Panc1 (cell line): ENCODE measurements around the gene PCDHA6. TPM values are rescaled to one million over a fixed set of nuclear protein-coding genes. Genes with fewer than 3 reads are reported as not detected.
"Not testable (repeated sequence)": the region's sequence is repeated elsewhere in the genome, so short reads cannot be mapped to it uniquely, and the experiment has no call there.

Source experiments
- ATAC-seq: fragments of 200-7000 bp; cut with Tn5 transposase; 2 replicates; pipeline ENCODE4 v1.9.1; 2020; ENCODE audit warnings: mild to moderate bottlenecking, moderate library complexity
- BruUV-seq: library from RNA; stranded (reverse); fragments of 400-500 nt; replicated peaks from 2 replicates; lab custom pipeline; 2021; lab: Mats Ljungman, UMichigan
- CTCF ChIA-PET: fragments of 300-600 bp; sonication (Branson Sonifier 250); formaldehyde crosslinking; loops from one replicate; lab custom pipeline; 2022; ENCODE audit warnings: antibody characterized with exemption; lab: Charles Lee
- POLR2A ChIA-PET: fragments of 300-600 bp; sonication (Branson Sonifier 250); formaldehyde crosslinking; loops from one replicate; lab custom pipeline; 2022; ENCODE audit warnings: antibody characterized with exemption; lab: Charles Lee
- DNase-seq: peaks from one replicate; pipeline ENCODE4 v3.0.0-alpha.2; 2010; ENCODE audit warnings: low read depth, low spot score
- H3K27ac ChIP-seq: 2 replicates; pipeline ENCODE4 v1.5.1; 2011; ENCODE audit warnings: mild to moderate bottlenecking, low read length, inconsistent platforms
- H3K27me3 ChIP-seq: fragments of 200-500 bp; sonication (Bioruptor generic); 2 replicates; pipeline ENCODE4 v1.6.0; 2014; ENCODE audit warnings: low read length, inconsistent platforms; ENCODE audit not compliant: control insufficient read depth, insufficient read depth
- H3K36me3 ChIP-seq: fragments of 200-500 bp; sonication (Bioruptor generic); 2 replicates; pipeline ENCODE4 v1.5.1; 2014; ENCODE audit warnings: inconsistent platforms, mild to moderate bottlenecking, low read length, moderate library complexity; ENCODE audit not compliant: control insufficient read depth, insufficient read depth
- H3K4me1 ChIP-seq: 2 replicates; pipeline ENCODE4 v1.5.1; 2011; ENCODE audit warnings: inconsistent platforms, mild to moderate bottlenecking, low read length, moderate library complexity; ENCODE audit not compliant: control insufficient read depth, insufficient read depth
- H3K4me3 ChIP-seq, 2 experiments: 2 replicates each; pipeline ENCODE4 v1.5.1; 2011 to 2012; ENCODE audit warnings: low read depth in 2 of 2, low read length in 2 of 2, mild to moderate bottlenecking in 2 of 2, inconsistent platforms in 1 of 2, moderate library complexity in 1 of 2
- H3K9me3 ChIP-seq: fragments of 200-500 bp; sonication (Bioruptor generic); 2 replicates; pipeline ENCODE4 v1.5.1; 2014; ENCODE audit warnings: low read depth, mild to moderate bottlenecking, inconsistent platforms, low read length, moderate library complexity; ENCODE audit not compliant: control insufficient read depth, insufficient read depth
- POLR2AphosphoS5 ChIP-seq: IDR thresholded peaks from 2 replicates; pipeline ENCODE4 v1.6.1; 2012; ENCODE audit warnings: mild to moderate bottlenecking, low read depth, low read length, moderate library complexity
- REST ChIP-seq, 2 experiments: IDR thresholded peaks; 2 replicates each; pipeline ENCODE4 v1.6.1; 2011 to 2012; ENCODE audit warnings: low read depth in 2 of 2, control low read depth in 1 of 2, low read length in 1 of 2, mild to moderate bottlenecking in 1 of 2, moderate library complexity in 1 of 2; ENCODE audit not compliant: insufficient read depth in 1 of 2
- SIN3A ChIP-seq: IDR thresholded peaks from 2 replicates; pipeline ENCODE4 v1.6.1; 2012; ENCODE audit warnings: low read depth, mild to moderate bottlenecking, low read length, moderate library complexity, borderline replicate concordance; ENCODE audit not compliant: insufficient read depth
- TCF7L2 ChIP-seq: IDR thresholded peaks from 2 replicates; pipeline ENCODE4 v1.6.1; 2011; ENCODE audit warnings: mild to moderate bottlenecking, low read depth, low read length, inconsistent platforms
- in situ Hi-C: cut with HindIII; loops from 2 replicates; pipeline ENCODE4 v1.10.0; 2016; ENCODE audit warnings: low sequenced_read_pairs, low pct_unique_long_range_greater_than_20kb
- intact Hi-C: fragments of 100-400 bp; cut with micrococcal nuclease; formaldehyde crosslinking; loops from one replicate; pipeline ENCODE4 v1.10.0; 2022; ENCODE audit not compliant: unreplicated experiment
- total RNA-seq: library from RNA; stranded (reverse); gene quantifications from one replicate; pipeline ENCODE4 v1.2.1, GENCODE V29; 2021; ENCODE audit not compliant: unreplicated experiment
- TF ChIP-seq, protein P1 (sequence below): fragments of 450-650 bp; IDR thresholded peaks from 2 replicates; pipeline ENCODE4 v1.5.1; 2017; ENCODE audit warnings: mild to moderate bottlenecking

PCDHA6 gene
- total RNA-seq, 1 experiment from 2014 or later = 0.31 TPM

GRCh38 chr5:140828362-140828737, 590 bp downstream of the PCDHA6 start:
- Histone ChIP-seq H3K4me3 (no peak overlapping the region), H3K4me1 (no peaks in the 10 kb centered on the region), H3K27me3 (no peaks in the 10 kb centered on the region), H3K27ac (no peak overlapping the region), H3K9me3 (no peaks in the 10 kb centered on the region), H3K36me3 (no peaks in the 10 kb centered on the region)
- intact Hi-C loops (no loop called here), in situ Hi-C loops (no loop called here)
- DNase-seq (no peak), ATAC-seq (no peak)
- CTCF ChIA-PET = no interaction called here
- TF ChIP-seq POLR2AphosphoS5 (no peak), SIN3A (no peak), REST (IDR thresholded peaks at IDR 0.05; ENCODE audit: insufficient read depth in 1 of 2, low read depth in 2 of 2, low read length in 1 of 2) (no peak), TCF7L2 (no peak)
- TF ChIP-seq, protein P1, sequence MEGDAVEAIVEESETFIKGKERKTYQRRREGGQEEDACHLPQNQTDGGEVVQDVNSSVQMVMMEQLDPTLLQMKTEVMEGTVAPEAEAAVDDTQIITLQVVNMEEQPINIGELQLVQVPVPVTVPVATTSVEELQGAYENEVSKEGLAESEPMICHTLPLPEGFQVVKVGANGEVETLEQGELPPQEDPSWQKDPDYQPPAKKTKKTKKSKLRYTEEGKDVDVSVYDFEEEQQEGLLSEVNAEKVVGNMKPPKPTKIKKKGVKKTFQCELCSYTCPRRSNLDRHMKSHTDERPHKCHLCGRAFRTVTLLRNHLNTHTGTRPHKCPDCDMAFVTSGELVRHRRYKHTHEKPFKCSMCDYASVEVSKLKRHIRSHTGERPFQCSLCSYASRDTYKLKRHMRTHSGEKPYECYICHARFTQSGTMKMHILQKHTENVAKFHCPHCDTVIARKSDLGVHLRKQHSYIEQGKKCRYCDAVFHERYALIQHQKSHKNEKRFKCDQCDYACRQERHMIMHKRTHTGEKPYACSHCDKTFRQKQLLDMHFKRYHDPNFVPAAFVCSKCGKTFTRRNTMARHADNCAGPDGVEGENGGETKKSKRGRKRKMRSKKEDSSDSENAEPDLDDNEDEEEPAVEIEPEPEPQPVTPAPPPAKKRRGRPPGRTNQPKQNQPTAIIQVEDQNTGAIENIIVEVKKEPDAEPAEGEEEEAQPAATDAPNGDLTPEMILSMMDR = no peak
- BruUV-seq = no TSS peak
- POLR2A ChIA-PET = interaction anchor here (0.6 kb wide), 1 partner anchor 133 kb away, joined by 3 read pairs; no protein-coding TSS in a partner anchor

- BruUV-seq, POLR2A ChIA-PET: not testable (repeated sequence)
Observed at GRCh38 chr5:140829511-140830501, 2.0 kb downstream of the PCDHA6 start.

DNA sequence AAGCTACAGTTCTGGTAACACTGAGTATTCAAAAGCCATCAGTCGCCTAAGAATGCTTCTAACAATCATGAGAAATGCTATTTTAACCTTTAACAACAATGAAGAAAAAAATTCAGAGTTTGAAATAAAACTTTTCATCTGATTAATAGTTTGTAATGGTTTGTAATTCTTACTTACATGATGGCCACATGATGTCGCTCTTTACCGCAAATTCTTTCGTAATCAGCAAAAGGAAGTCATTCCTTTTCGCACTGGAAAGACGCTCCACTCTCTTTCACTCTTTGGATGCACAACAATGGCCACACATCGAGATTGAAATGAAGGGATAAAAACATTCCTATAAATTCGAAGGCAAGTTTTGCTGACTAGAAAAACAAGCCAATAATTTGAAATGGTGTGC, 6.2 kb downstream of the PCDHA6 start, which contains the start of gene PCDHA7:
Gene PCDHA7, plus strand, starts transcription at position 277 of the 400 bp plus-strand sequence. Its CDS starts 115 bp downstream, at position 392.
- Histone ChIP-seq H3K27ac (no peak within 1 kb of the TSS), H3K4me1 (no peaks in the 10 kb centered on the region), H3K9me3 (no peaks in the 10 kb centered on the region; the same call in 1 of the 2 replicates), H3K4me3 (no peak within 1 kb of the TSS), H3K36me3 (no peaks in the 10 kb centered on the region), H3K27me3 (no peaks in the 10 kb centered on the region)
- in situ Hi-C loops = no loop called here
- no TSS peak for BruUV-seq
- CTCF ChIA-PET = interaction anchor here (0.6 kb wide), 1 partner anchor 322 kb away, joined by 3 read pairs; no protein-coding TSS in a partner anchor
- TF ChIP-seq REST (IDR thresholded peaks at IDR 0.05; ENCODE audit: insufficient read depth in 1 of 2, low read depth in 2 of 2, low read length in 1 of 2) = no peak
- TF ChIP-seq TCF7L2 = no peak
- TF ChIP-seq, protein P1 = 0 out of 2 replicates have a peak, but pooled peaks have one; percentile 18
- no peak for TF ChIP-seq SIN3A
- intact Hi-C loops = no loop called here
- DNase-seq (no peak), ATAC-seq (no peak)
- POLR2A ChIA-PET = no interaction called here

More at GRCh38 chr5:140829511-140830501, 2.0 kb downstream of the PCDHA6 start:
- H3K27ac ChIP-seq, DNase-seq, H3K4me3 ChIP-seq, in situ Hi-C loops, intact Hi-C loops, H3K36me3 ChIP-seq, H3K4me1 ChIP-seq, H3K9me3 ChIP-seq, ATAC-seq, H3K27me3 ChIP-seq, CTCF ChIA-PET: not testable (repeated sequence)
